Choroid plexus epithelial cell (primary cell): Measurements from ENCODE around the gene CAMK1G.
A peak's percentile ranks its signal among the peaks of the same experiment; 100 is the strongest.

ENCODE experiments used
- DNase-seq: peaks from one replicate; pipeline ENCODE4 v3.0.0-alpha.2; 2010; ENCODE audit warnings: low read depth
- H3K4me3 ChIP-seq: 2 replicates; pipeline ENCODE4 v1.5.1; 2011; ENCODE audit warnings: low read depth, mild to moderate bottlenecking, control low read depth, low read length, moderate library complexity
- TF ChIP-seq, protein P1 (sequence below): conservative IDR thresholded peaks from 2 replicates; pipeline ENCODE4 v1.5.1; 2011; ENCODE audit warnings: low read depth, mild to moderate bottlenecking, control low read depth, inconsistent platforms, low read length, moderate library complexity

CAMK1G gene

GRCh38 chr1:209634005-209634737 lies 50.7 kb downstream of the CAMK1G start:
- H3K4me3 ChIP-seq = no peak overlapping the region
- TF ChIP-seq, protein P1, sequence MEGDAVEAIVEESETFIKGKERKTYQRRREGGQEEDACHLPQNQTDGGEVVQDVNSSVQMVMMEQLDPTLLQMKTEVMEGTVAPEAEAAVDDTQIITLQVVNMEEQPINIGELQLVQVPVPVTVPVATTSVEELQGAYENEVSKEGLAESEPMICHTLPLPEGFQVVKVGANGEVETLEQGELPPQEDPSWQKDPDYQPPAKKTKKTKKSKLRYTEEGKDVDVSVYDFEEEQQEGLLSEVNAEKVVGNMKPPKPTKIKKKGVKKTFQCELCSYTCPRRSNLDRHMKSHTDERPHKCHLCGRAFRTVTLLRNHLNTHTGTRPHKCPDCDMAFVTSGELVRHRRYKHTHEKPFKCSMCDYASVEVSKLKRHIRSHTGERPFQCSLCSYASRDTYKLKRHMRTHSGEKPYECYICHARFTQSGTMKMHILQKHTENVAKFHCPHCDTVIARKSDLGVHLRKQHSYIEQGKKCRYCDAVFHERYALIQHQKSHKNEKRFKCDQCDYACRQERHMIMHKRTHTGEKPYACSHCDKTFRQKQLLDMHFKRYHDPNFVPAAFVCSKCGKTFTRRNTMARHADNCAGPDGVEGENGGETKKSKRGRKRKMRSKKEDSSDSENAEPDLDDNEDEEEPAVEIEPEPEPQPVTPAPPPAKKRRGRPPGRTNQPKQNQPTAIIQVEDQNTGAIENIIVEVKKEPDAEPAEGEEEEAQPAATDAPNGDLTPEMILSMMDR = no peak
- DNase-seq = no peak

- TF ChIP-seq, protein P1 = no peak
- DNase-seq = no peak
- H3K4me3 ChIP-seq = no peak overlapping the region
Observed at GRCh38 chr1:209635850-209636249, 52.3 kb downstream of the CAMK1G start.

GRCh38 chr1:209641832-209642172 lies 58.3 kb downstream of the CAMK1G start:
- TF ChIP-seq, protein P1 = no peak
- DNase-seq = peak; percentile 37
- H3K4me3 ChIP-seq = no peak overlapping the region

DNA sequence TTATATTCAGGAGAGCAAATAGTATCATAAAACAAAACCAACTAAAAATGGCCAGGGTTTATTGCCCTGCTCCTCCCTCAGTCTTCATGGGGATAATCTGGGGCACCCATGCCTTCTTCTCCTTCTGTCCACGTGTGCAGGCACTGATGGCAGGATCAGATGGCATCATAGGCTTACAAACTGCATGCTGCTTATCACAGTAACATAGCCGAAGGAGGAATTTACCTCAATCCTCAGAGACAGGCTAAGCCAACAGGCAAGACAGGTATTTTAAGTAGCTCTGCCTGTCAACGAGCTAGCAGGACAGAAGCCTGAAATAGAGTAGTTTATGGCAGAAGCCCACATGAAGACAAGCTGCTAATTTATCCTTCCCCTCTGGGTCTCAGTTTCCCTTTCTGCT lies 59.3 kb downstream of the CAMK1G start:
- TF ChIP-seq, protein P1 = no peak
- no peak for DNase-seq
- no peak overlapping the region for H3K4me3 ChIP-seq

- DNase-seq = peak; percentile 65
- TF ChIP-seq, protein P1 = no peak
- no peak overlapping the region for H3K4me3 ChIP-seq
Observed at GRCh38 chr1:209643285-209644020, 59.9 kb downstream of the CAMK1G start.

DNA sequence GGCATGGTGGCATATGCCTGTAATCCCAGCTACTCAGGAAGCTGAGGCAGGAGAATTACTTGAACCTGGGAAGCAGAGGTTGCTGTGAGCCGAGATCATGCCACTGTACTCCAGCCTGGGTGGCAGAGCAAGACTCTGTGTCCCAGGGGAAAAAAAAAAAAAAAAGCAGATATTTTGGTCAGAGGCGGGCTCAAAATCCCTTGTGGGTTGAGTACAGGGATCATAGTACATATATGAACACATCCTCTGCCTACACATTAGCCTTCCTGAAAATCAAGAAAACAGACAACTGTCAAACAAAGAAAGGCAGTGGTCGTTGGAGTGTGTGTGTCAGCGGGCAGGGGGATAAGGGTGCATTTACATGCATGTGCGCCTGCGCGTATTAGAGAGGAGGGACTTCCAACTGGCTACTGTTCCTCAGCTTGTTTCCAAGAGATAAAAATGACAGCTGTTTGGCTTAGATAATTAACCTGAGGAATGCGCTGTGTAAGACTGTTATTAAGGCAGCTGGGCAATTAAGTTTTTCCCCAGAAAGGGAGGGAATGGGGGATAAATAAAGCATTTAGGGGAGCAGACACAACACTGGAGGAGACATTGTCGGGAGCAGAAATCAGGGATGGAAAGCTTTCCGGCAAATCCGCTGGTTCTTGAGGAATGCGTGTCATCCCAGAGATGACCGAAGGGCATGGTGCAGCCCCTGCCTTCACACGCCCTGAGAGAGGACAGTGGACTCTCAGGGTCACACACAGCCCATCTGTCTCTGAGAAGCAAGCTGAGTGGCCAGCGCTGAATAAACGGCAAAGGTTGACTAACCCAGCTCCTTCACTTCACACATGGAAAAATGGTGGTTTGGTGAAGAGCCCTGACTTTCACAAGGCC lies 62.3 kb downstream of the CAMK1G start:
- DNase-seq = no peak

More for the DNA sequence above, 62.3 kb downstream of the CAMK1G start:
- TF ChIP-seq, protein P1 = no peak
- H3K4me3 ChIP-seq = no peak overlapping the region
